Fibroblast of mammary gland (primary cell): ENCODE data around the gene DEDD2.
A peak's percentile ranks its signal among the peaks of the same experiment; 100 is the strongest.

Experiments used
- DNase-seq: peaks from one replicate; pipeline ENCODE4 v3.0.0-alpha.2; 2010; ENCODE audit warnings: low read depth
- H3K4me3 ChIP-seq: 2 replicates; pipeline ENCODE4 v1.5.1; 2011; ENCODE audit warnings: low read depth, mild to moderate bottlenecking, low read length, moderate library complexity; ENCODE audit not compliant: control insufficient read depth
- CTCF ChIP-seq: conservative IDR thresholded peaks from 2 replicates; pipeline ENCODE4 v1.5.1; 2011; ENCODE audit warnings: low read depth, low read length, inconsistent platforms; ENCODE audit not compliant: control insufficient read depth, insufficient read depth

Gene DEDD2

GRCh38 chr19:42254089-42254849 is 36.8 kb upstream of the DEDD2 start:
- peak; percentile 41 for DNase-seq
- no peak for TF ChIP-seq CTCF
- H3K4me3 ChIP-seq, result peak overlapping the region; percentile 89

- peak; percentile 38 for DNase-seq
- peak overlapping the region; percentile 89 for H3K4me3 ChIP-seq
- no peak for TF ChIP-seq CTCF
These were observed 36.0 kb upstream of the DEDD2 start for GRCh38 chr19:42253245-42254088.

- peak; percentile 71 for DNase-seq
- H3K4me3 ChIP-seq, result peak overlapping the region; percentile 89
- TF ChIP-seq CTCF, result no peak
These were observed 35.1 kb upstream of the DEDD2 start for GRCh38 chr19:42252365-42253244.

DNA sequence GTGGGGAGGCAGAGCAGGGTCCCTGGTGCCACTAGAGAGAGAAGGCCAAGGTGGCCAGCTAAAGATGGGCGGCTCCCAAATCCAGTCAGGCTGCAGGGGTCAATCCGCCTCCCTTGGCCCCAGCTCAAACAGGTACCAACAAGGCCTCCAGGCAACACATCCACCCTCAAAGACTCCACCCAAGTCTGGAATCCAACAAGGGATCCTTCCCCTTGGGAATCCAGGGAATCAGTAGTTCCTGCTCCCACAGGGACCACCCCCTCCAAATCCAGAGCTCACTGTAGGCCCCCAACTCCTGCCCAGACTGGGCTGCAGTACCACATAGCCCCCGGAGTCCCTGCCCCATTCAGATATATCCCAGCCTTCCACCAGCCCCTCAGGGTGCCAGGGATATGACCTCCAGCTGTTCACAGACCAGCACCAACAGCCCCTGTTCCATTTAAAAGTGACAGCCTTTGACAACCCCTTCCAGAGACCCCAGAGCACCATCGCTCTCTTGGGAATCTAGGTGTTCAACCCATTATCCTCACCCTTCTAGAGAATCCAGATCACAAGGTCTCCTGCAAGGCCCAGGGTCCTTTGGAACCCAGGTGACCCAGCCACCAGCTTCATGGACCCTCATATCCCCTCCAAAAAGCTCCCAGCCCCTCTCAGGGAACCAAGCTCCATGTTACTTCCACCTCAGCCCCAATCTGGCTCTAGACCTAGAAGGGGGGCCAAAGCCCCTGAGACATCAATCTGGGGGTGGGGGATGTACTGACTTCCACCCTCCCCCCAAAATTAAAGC is 34.3 kb upstream of the DEDD2 start:
- peak overlapping the region; percentile 2 for H3K4me3 ChIP-seq
- DNase-seq, result no peak
- no peak for TF ChIP-seq CTCF

DNA sequence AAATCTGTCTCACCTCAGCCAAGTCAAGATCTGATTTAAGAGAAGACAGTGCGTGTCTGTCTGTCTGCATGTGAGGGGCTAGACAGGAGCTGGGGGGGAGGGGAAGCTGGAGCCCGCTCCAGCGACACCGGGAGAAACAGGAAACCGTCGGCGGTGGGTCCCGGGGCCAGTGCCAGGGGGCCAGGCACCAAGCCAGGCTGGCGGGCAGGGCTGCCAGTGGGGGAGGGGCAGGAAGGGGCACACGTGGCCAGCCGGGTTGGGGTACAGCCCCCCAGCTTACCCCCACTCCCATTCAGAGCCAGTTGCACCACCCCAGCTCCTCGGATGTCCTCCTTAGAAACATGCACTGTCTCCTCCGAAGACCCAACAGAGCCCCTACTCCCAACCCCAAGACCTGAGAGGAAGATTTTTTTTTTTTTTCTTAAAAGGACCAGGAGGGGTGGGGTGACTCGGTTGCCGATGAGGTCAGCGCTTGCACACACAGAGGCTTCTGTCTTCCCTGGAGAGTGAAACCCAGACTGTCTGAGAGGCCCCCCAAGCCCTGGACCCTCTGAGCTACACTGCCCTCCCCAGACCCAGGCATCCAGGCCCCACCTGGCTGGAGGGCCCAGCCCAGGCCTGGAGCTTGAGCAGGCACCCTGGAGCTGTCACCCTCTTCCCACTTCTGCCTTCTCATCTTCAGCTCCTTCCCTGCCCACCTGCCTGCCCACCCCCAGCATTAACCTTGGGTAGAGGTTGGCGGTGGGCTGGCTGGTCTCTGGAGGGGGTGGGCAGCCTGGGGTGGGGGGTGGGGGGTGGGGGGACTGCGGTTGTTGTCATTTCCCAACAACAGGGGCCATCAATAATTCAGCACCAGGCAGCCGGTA is 33.4 kb upstream of the DEDD2 start:
- peak; percentile 66 for DNase-seq
- no peak for TF ChIP-seq CTCF
- H3K4me3 ChIP-seq, result peak overlapping the region; percentile 17
